SH-SY5Y (cell line): Measurements from ENCODE around the gene COA7.

Experiments used
- GATA2 ChIP-seq: IDR thresholded peaks from 2 replicates; pipeline ENCODE4 v1.6.1; 2011; ENCODE audit warnings: mild to moderate bottlenecking, low read depth, low read length
- GATA3 ChIP-seq: IDR thresholded peaks from 2 replicates; pipeline ENCODE4 v1.6.1; 2011; ENCODE audit warnings: low read depth, mild to moderate bottlenecking, low read length, moderate library complexity

DNA sequence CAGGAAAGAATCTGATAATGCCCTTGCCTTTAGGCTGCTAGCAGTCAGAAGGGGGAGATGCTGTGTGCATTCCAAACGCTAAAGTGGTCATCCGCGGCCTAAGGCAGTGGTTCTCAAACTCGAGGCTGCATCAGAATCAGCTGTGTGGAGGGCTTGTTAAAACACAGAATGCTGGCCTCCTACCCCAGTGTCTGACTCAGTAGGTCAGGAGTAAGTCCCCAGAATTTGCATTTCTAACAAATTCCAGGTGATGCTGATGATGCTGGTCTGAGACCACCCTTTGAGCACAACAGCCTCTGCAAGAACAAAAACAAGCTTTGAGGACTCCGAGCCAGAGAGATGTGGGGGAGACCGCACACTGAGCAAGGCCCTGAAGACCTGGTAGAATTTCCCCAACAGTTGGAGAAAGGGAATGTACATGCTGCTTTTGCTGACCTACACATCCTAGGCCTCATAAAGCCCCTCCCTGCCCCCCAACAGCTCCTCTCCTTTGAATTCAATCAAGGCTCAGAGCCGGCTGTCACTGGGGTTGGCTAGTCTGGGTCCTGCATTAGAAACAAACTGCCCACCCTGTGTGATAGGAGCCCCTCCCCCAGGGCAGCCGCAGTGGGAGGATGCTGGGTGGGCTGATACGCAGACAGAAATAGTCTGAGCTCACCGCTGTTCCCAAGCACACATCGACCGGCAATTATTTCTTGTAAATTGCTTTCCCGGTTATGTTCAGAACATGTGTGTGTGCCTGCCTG, 38.1 kb downstream of the COA7 start:
- TF ChIP-seq GATA3 (no peak), GATA2 (no peak)
